Spleen (tissue), 7 donors: Measurements from ENCODE around the gene GDI1.

ENCODE experiments used
- POLR2A ChIP-seq, 3 donors: fragments of 450-650 bp; IDR thresholded peaks; one replicate each; pipeline ENCODE4 v1.5.1; 2017; ENCODE audit warnings: antibody characterized with exemption in 3 of 3, mild to moderate bottlenecking in 1 of 3
- TF ChIP-seq, protein P1 (sequence below), 11 experiments: fragments of 200-600 bp in 7 of 11; fragments of 450-650 bp in 4 of 11; sonication (generic) in 4 of 11; IDR thresholded peaks in 8 of 11; conservative IDR thresholded peaks in 3 of 11; 1 replicate in 7 of 11; 2 replicates in 4 of 11; pipeline versions ENCODE4 v1.4.0 to v1.8.0; 2016 to 2021; ENCODE audit warnings: antibody characterized with exemption in 11 of 11, inconsistent platforms in 4 of 11, mild to moderate bottlenecking in 1 of 11
- donor health status: DM: no; HTN: no; CAD: no; lungs with moderate emphysema.
- donor health status: DM: no; HTN: no; CAD: no.
- donor health status: DM: no; HTN: no; CAD: no.

DNA sequence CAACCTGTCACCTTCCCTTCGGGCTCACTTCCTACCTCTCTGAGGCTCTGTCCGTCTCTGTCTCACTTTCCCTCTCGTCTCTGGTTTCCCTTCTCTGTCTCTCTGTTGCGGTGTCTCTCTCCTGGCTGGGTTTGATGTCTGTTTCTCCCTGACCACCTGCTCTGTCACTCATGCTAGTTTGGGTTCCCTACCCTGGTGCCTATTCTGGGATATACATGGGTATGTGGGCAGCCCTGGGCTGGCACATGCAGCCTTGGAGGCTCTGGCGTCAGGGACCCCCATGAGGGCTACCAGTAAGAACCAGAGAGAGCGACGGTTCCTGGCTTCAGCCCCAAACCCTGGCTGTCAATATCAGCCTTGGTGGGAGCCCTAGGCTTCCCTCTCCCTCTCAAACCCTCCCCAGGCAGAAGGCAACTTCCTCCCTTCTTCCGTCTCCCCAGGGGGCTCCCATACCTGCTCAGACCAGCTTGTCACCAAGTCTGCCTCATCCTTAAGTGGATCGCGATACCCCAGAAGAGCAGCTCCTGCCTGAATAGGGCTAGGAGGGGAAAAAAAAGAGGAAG is 28.2 kb upstream of the GDI1 start:
- TF ChIP-seq, protein P1, sequence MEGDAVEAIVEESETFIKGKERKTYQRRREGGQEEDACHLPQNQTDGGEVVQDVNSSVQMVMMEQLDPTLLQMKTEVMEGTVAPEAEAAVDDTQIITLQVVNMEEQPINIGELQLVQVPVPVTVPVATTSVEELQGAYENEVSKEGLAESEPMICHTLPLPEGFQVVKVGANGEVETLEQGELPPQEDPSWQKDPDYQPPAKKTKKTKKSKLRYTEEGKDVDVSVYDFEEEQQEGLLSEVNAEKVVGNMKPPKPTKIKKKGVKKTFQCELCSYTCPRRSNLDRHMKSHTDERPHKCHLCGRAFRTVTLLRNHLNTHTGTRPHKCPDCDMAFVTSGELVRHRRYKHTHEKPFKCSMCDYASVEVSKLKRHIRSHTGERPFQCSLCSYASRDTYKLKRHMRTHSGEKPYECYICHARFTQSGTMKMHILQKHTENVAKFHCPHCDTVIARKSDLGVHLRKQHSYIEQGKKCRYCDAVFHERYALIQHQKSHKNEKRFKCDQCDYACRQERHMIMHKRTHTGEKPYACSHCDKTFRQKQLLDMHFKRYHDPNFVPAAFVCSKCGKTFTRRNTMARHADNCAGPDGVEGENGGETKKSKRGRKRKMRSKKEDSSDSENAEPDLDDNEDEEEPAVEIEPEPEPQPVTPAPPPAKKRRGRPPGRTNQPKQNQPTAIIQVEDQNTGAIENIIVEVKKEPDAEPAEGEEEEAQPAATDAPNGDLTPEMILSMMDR (IDR thresholded peaks at IDR 0.05 in 8 of 11, conservative IDR thresholded peaks at IDR 0.05 in 3 of 11) = no peak
- no peak for TF ChIP-seq POLR2A (IDR thresholded peaks at IDR 0.05)
